HepG2 (cell line): ENCODE data around the gene GNG7. TPM values are rescaled to one million over a fixed set of nuclear protein-coding genes. Genes with fewer than 3 reads are reported as not detected.

Source experiments
- AHDC1 ChIP-seq: sonication (generic); formaldehyde crosslinking; IDR thresholded peaks from 2 replicates; pipeline ENCODE4 v1.5.1; 2020; ENCODE audit warnings: mild to moderate bottlenecking, missing genetic modification reagents, borderline replicate concordance
- AKAP8 ChIP-seq: sonication (generic); formaldehyde crosslinking; IDR thresholded peaks from 2 replicates; pipeline ENCODE4 v1.5.1; 2020; ENCODE audit warnings: mild to moderate bottlenecking, missing genetic modification reagents
- ARHGAP35 ChIP-seq: sonication (generic); formaldehyde crosslinking; IDR thresholded peaks from 2 replicates; pipeline ENCODE4 v1.9.0; 2022; ENCODE audit warnings: mild to moderate bottlenecking, inconsistent platforms, moderate library complexity, missing genetic modification reagents, borderline replicate concordance
- BATF2 ChIP-seq: sonication (generic); formaldehyde crosslinking; IDR thresholded peaks from 2 replicates; pipeline ENCODE4 v1.8.0; 2022; ENCODE audit warnings: mild to moderate bottlenecking, missing genetic modification reagents, moderate library complexity
- BRD4 ChIP-seq: sonication (generic); formaldehyde crosslinking; IDR thresholded peaks from 2 replicates; pipeline ENCODE4 v1.4.0; 2020; ENCODE audit warnings: missing genetic modification reagents
- EHMT2 ChIP-seq: fragments of 200-600 bp; sonication (generic); IDR thresholded peaks from 2 replicates; pipeline ENCODE4 v1.7.0; 2017; ENCODE audit warnings: antibody characterized with exemption, low read depth, low read length, borderline replicate concordance
- ETV6 ChIP-seq: sonication (generic); formaldehyde crosslinking; conservative IDR thresholded peaks from 2 replicates; pipeline ENCODE4 v1.4.0; 2020; ENCODE audit warnings: missing genetic modification reagents
- HMGA1 ChIP-seq: sonication (generic); formaldehyde crosslinking; conservative IDR thresholded peaks from 2 replicates; pipeline ENCODE4 v1.4.0; 2020; ENCODE audit warnings: missing genetic modification reagents
- LCORL ChIP-seq, 2 experiments: fragments of 450-650 bp in 1 of 2; sonication (generic) in 1 of 2; formaldehyde crosslinking in 1 of 2; IDR thresholded peaks; 2 replicates each; pipeline versions ENCODE4 v1.5.0 to v1.6.1; 2017 to 2020; ENCODE audit warnings: antibody characterized with exemption in 1 of 2, missing genetic modification reagents in 1 of 2
- RNF2 ChIP-seq: fragments of 450-650 bp; conservative IDR thresholded peaks from 2 replicates; pipeline ENCODE4 v1.6.1; 2016; ENCODE audit warnings: low read depth
- SOX5 ChIP-seq: IDR thresholded peaks from 2 replicates; pipeline ENCODE4 v1.6.1; 2016; ENCODE audit warnings: borderline replicate concordance
- SSRP1 ChIP-seq: IDR thresholded peaks from 2 replicates; pipeline ENCODE4 v1.6.1; 2016; ENCODE audit warnings: control low read depth
- TFAP4 ChIP-seq: sonication (generic); IDR thresholded peaks from 2 replicates; pipeline ENCODE4 v1.6.1; 2016; ENCODE audit warnings: low read depth, borderline replicate concordance
- ZBTB33 ChIP-seq: sonication (generic); formaldehyde crosslinking; IDR thresholded peaks from 2 replicates; pipeline ENCODE4 v1.4.0; 2020; ENCODE audit warnings: missing genetic modification reagents
- ZBTB43 ChIP-seq: sonication (generic); formaldehyde crosslinking; conservative IDR thresholded peaks from 2 replicates; pipeline ENCODE4 v1.4.0; 2020; ENCODE audit warnings: missing genetic modification reagents
- ZNF3 ChIP-seq: IDR thresholded peaks from 2 replicates; pipeline ENCODE4 v1.7.0; 2017; ENCODE audit warnings: inconsistent platforms
- ZNF558 ChIP-seq: sonication (generic); formaldehyde crosslinking; IDR thresholded peaks from 2 replicates; pipeline ENCODE4 v1.9.0; 2022; ENCODE audit warnings: mild to moderate bottlenecking, missing genetic modification reagents, borderline replicate concordance
- ZNF674 ChIP-seq: sonication (generic); formaldehyde crosslinking; IDR thresholded peaks from 2 replicates; pipeline ENCODE4 v1.5.0; 2020; ENCODE audit warnings: low read depth, mild to moderate bottlenecking, missing genetic modification reagents
- ZNF782 ChIP-seq: sonication (generic); formaldehyde crosslinking; IDR thresholded peaks from 2 replicates; pipeline ENCODE4 v1.4.0; 2020; ENCODE audit warnings: missing genetic modification reagents, mild to moderate bottlenecking, borderline replicate concordance
- polyA plus RNA-seq, 8 experiments: library from polyadenylated mRNA; depleted of rRNA in 3 of 8; stranded (reverse) in 7 of 8; unstranded in 1 of 8; fragments of >200 nt; fragmentation: Illumina TruSeq in 4 of 8; extraction: Trizol in 4 of 8; gene quantifications; 2 replicates each; pipeline versions ENCODE4 v1.2.1 to v1.2.3, GENCODE V29; 2011 to 2016; ENCODE audit warnings: low read depth in 4 of 8, missing spikeins in 1 of 8, mixed read lengths in 1 of 8; ENCODE audit not compliant: insufficient read depth in 1 of 8
- total RNA-seq, 5 experiments: library from RNA; depleted of rRNA; stranded (reverse); fragments of >200 nt; fragmentation: Illumina TruSeq; extraction: Trizol; gene quantifications; 2 replicates each; pipeline ENCODE4 v1.2.3, GENCODE V29; 2016; ENCODE audit warnings: low read depth in 1 of 5

Gene GNG7
- total and polyA plus RNA-seq, 2 of the 13 experiments (the other 11 are each of a cell fraction or from before 2014, with no cell fraction given), result 1.4 to 3.3 TPM

- TF ChIP-seq ZNF558 (CRISPR knock-in tag) (no peak), BRD4 (CRISPR knock-in tag) (no peak), ARHGAP35 (no peak), ETV6 (CRISPR knock-in tag) (no peak), SSRP1 (CRISPR knock-in tag) (no peak), AHDC1 (no peak), RNF2 (no peak), SOX5 (CRISPR knock-in tag) (peak; percentile 40; the same call in 1 of the 2 replicates), ZBTB43 (CRISPR knock-in tag) (no peak), HMGA1 (no peak), ZBTB33 (no peak), TFAP4 (peak; percentile 42; the same call in 1 of the 2 replicates), LCORL (IDR thresholded peaks at IDR 0.05) (no peak), LCORL (CRISPR knock-in tag; IDR thresholded peaks at IDR 0.05) (peak; percentile 88), ZNF674 (CRISPR knock-in tag) (no peak), BATF2 (CRISPR knock-in tag) (no peak), ZNF782 (CRISPR knock-in tag) (no peak), AKAP8 (CRISPR knock-in tag) (no peak), EHMT2 (no peak), ZNF3 (CRISPR knock-in tag) (no peak)
Measured at GRCh38 chr19:2524840-2525723, 177.4 kb downstream of the GNG7 start (continued).
